IMR-90 (cell line): Measurements from ENCODE around the gene PRKCE. TPM values are rescaled to one million over a fixed set of nuclear protein-coding genes. Genes with fewer than 3 reads are reported as not detected.

ENCODE experiments used
- ATAC-seq: fragments of 200-7000 bp; cut with Tn5 transposase; 2 replicates; pipeline ENCODE4 v1.9.1; 2020; ENCODE audit warnings: low read depth, mild to moderate bottlenecking, moderate library complexity
- BruUV-seq: library from RNA; stranded (reverse); fragments of 400-500 nt; replicated peaks from 2 replicates; lab custom pipeline; 2021; lab: Mats Ljungman, UMichigan
- CTCF ChIA-PET: fragments of 300-600 bp; formaldehyde crosslinking; extraction: SDS; loops from one replicate; lab custom pipeline; 2021; ENCODE audit warnings: antibody characterized with exemption; lab: Yijun Ruan, JAX
- POLR2A ChIA-PET: fragments of 300-600 bp; sonication (Branson Sonifier 250); formaldehyde crosslinking; loops from one replicate; lab custom pipeline; 2022; ENCODE audit warnings: antibody characterized with exemption; ENCODE audit not compliant: unreplicated experiment; lab: Charles Lee
- DNase-seq: peaks from one replicate; pipeline ENCODE4 v3.0.0; 2013
- H2AFZ ChIP-seq: replicated peaks from 2 replicates; pipeline ENCODE3; 2013; ENCODE audit warnings: low read length, mild to moderate bottlenecking; ENCODE audit not compliant: poor library complexity
- H2AK5ac ChIP-seq: 2 replicates; pipeline ENCODE4 v1.6.1; 2013; ENCODE audit warnings: low read depth, low read length, inconsistent platforms
- H2AK9ac ChIP-seq: replicated peaks from 2 replicates; pipeline ENCODE3; 2013; ENCODE audit warnings: mild to moderate bottlenecking, low read depth, low read length, moderate library complexity; ENCODE audit not compliant: poor library complexity
- H2BK120ac ChIP-seq: 2 replicates; pipeline ENCODE4 v1.6.1; 2013; ENCODE audit warnings: low read depth, low read length, inconsistent platforms
- H2BK15ac ChIP-seq: 3 replicates; pipeline ENCODE4 v1.6.1; 2013; ENCODE audit warnings: low read depth, low read length, inconsistent platforms
- H2BK20ac ChIP-seq: 2 replicates; pipeline ENCODE4 v1.6.1; 2013; ENCODE audit warnings: low read depth, mild to moderate bottlenecking, inconsistent platforms, low read length, moderate library complexity
- H2BK5ac ChIP-seq: 2 replicates; pipeline ENCODE4 v1.6.1; 2013; ENCODE audit warnings: mild to moderate bottlenecking, low read depth, low read length, inconsistent platforms; ENCODE audit not compliant: poor library complexity, severe bottlenecking
- H3K14ac ChIP-seq: replicated peaks from 2 replicates; pipeline ENCODE4 v1.6.1; 2013; ENCODE audit warnings: low read depth, low read length, inconsistent platforms
- H3K18ac ChIP-seq: 2 replicates; pipeline ENCODE4 v1.6.1; 2013; ENCODE audit warnings: low read depth, low read length, control low read depth
- H3K23ac ChIP-seq: 2 replicates; pipeline ENCODE4 v1.6.1; 2013; ENCODE audit warnings: low read depth, low read length, inconsistent platforms
- H3K27ac ChIP-seq: 2 replicates; pipeline ENCODE4 v1.5.1; 2013; ENCODE audit warnings: mild to moderate bottlenecking, control low read depth, low read length; ENCODE audit not compliant: insufficient read depth
- H3K27me3 ChIP-seq: 2 replicates; pipeline ENCODE4 v1.6.1; 2013; ENCODE audit warnings: low read length; ENCODE audit not compliant: control insufficient read depth, insufficient read depth
- H3K36me3 ChIP-seq: 2 replicates; pipeline ENCODE4 v1.6.1; 2013; ENCODE audit warnings: low read length, mixed read lengths; ENCODE audit not compliant: control insufficient read depth, insufficient read depth
- H3K4ac ChIP-seq: 2 replicates; pipeline ENCODE4 v1.6.1; 2013; ENCODE audit warnings: low read depth, low read length, inconsistent platforms
- H3K4me1 ChIP-seq: 2 replicates; pipeline ENCODE4 v1.6.1; 2013; ENCODE audit warnings: low read length, mixed read lengths; ENCODE audit not compliant: control insufficient read depth, insufficient read depth
- H3K4me2 ChIP-seq: 2 replicates; pipeline ENCODE4 v1.6.1; 2013; ENCODE audit warnings: low read depth, mild to moderate bottlenecking, control low read depth, low read length, moderate library complexity
- H3K4me3 ChIP-seq: 2 replicates; pipeline ENCODE4 v1.5.1; 2013; ENCODE audit warnings: low read depth, mild to moderate bottlenecking, control low read depth, low read length, moderate library complexity; ENCODE audit not compliant: insufficient read depth
- H3K56ac ChIP-seq: 2 replicates; pipeline ENCODE4 v1.6.1; 2013; ENCODE audit warnings: low read length, inconsistent platforms; ENCODE audit not compliant: insufficient read depth; ENCODE audit errors: extremely low read depth
- H3K79me1 ChIP-seq, 2 experiments: 2 replicates each; pipeline ENCODE4 v1.6.1; 2013; ENCODE audit warnings: low read length in 2 of 2, inconsistent platforms in 1 of 2, low read depth in 1 of 2
- H3K9ac ChIP-seq: 2 replicates; pipeline ENCODE4 v1.6.1; 2013; ENCODE audit warnings: low read depth, low read length, control low read depth
- H3K9me1 ChIP-seq: 2 replicates; pipeline ENCODE4 v1.6.1; 2013; ENCODE audit warnings: low read length, inconsistent platforms; ENCODE audit not compliant: insufficient read depth
- H3K9me3 ChIP-seq: 2 replicates; pipeline ENCODE4 v1.6.1; 2013; ENCODE audit warnings: low read length; ENCODE audit not compliant: control insufficient read depth, insufficient read depth
- H4K20me1 ChIP-seq: 2 replicates; pipeline ENCODE4 v1.6.1; 2013; ENCODE audit warnings: low read length, inconsistent platforms; ENCODE audit not compliant: insufficient read depth
- H4K5ac ChIP-seq: 2 replicates; pipeline ENCODE4 v1.6.1; 2013; ENCODE audit warnings: mild to moderate bottlenecking, low read depth, low read length, control low read depth
- H4K8ac ChIP-seq, 2 experiments: 2 replicates each; pipeline ENCODE4 v1.6.1; 2013; ENCODE audit warnings: low read depth in 2 of 2, low read length in 2 of 2, control low read depth in 1 of 2, inconsistent platforms in 1 of 2
- H4K91ac ChIP-seq: 2 replicates; pipeline ENCODE4 v1.6.1; 2013; ENCODE audit warnings: low read depth, low read length, inconsistent platforms; ENCODE audit not compliant: insufficient read depth
- BHLHE40 ChIP-seq: fragments of 150-350 bp; IDR thresholded peaks from 2 replicates; pipeline ENCODE4 v1.6.1; 2016; ENCODE audit warnings: mild to moderate bottlenecking, low read depth, low read length
- CEBPB ChIP-seq: IDR thresholded peaks from 2 replicates; pipeline ENCODE4 v1.6.1; 2012; ENCODE audit warnings: low read depth, low read length, improper control_type of control experiment
- CHD1 ChIP-seq: IDR thresholded peaks from 2 replicates; pipeline ENCODE4 v1.6.1; 2012; ENCODE audit warnings: low read depth, low read length, improper control_type of control experiment
- CTCF ChIP-seq: conservative IDR thresholded peaks from 2 replicates; pipeline ENCODE4 v1.5.1; 2012; ENCODE audit warnings: mild to moderate bottlenecking, low read depth, low read length, improper control_type of control experiment
- MAZ ChIP-seq: IDR thresholded peaks from 2 replicates; pipeline ENCODE4 v1.6.1; 2012; ENCODE audit warnings: low read depth, mild to moderate bottlenecking, low read length, improper control_type of control experiment, moderate library complexity, borderline replicate concordance
- MXI1 ChIP-seq: IDR thresholded peaks from 2 replicates; pipeline ENCODE4 v1.6.1; 2012; ENCODE audit warnings: low read depth, mild to moderate bottlenecking, low read length, moderate library complexity, borderline replicate concordance
- NFE2L2 ChIP-seq: fragments of 150-350 bp; IDR thresholded peaks from 2 replicates; pipeline ENCODE4 v1.6.1; 2016; ENCODE audit warnings: low read depth, mild to moderate bottlenecking, low read length
- POLR2A ChIP-seq: IDR thresholded peaks from 2 replicates; pipeline ENCODE4 v1.6.1; 2012; ENCODE audit warnings: mild to moderate bottlenecking, low read depth, low read length
- RAD21 ChIP-seq: IDR thresholded peaks from 2 replicates; pipeline ENCODE4 v1.6.1; 2012; ENCODE audit warnings: low read length, improper control_type of control experiment
- RCOR1 ChIP-seq: IDR thresholded peaks from 2 replicates; pipeline ENCODE4 v1.6.1; 2012; ENCODE audit warnings: mild to moderate bottlenecking, low read length, improper control_type of control experiment; ENCODE audit not compliant: insufficient replicate concordance
- RFX5 ChIP-seq: IDR thresholded peaks from 2 replicates; pipeline ENCODE4 v1.8.0; 2012; ENCODE audit warnings: low read depth, mild to moderate bottlenecking, low read length, moderate library complexity
- dilution Hi-C: fragments of 300-500 bp; cut with HindIII; formaldehyde crosslinking; loops from one replicate; pipeline ENCODE4 v1.14.3; 2018; ENCODE audit warnings: low sequenced_read_pairs; ENCODE audit not compliant: unreplicated experiment
- in situ Hi-C: fragments of 300-500 bp; cut with MboI; formaldehyde crosslinking; loops from 3 replicates; pipeline ENCODE4 v1.14.3; 2019; ENCODE audit warnings: low sequenced_read_pairs, inconsistent platforms, mixed read lengths
- intact Hi-C: fragments of 100-400 bp; cut with micrococcal nuclease; formaldehyde crosslinking; loops from 2 replicates; pipeline ENCODE4 v1.10.0; 2022
- polyA plus RNA-seq, 3 experiments: library from polyadenylated mRNA; depleted of rRNA; stranded (reverse); fragments of >200 nt; gene quantifications; 2 replicates each; pipeline ENCODE4 v1.2.3, GENCODE V29; 2012; ENCODE audit warnings: low replicate concordance in 1 of 3
- total RNA-seq: library from RNA; depleted of rRNA; stranded (reverse); fragments of >200 nt; gene quantifications from 2 replicates; pipeline ENCODE4 v1.2.3, GENCODE V29; 2012

Gene PRKCE
- total and polyA plus RNA-seq, 2 of the 4 experiments (the other 2 are of a cell fraction) = 8.1 to 32.4 TPM

- no TSS peak for BruUV-seq
- Histone ChIP-seq H4K20me1 (0 out of 2 replicates have a peak, but pooled peaks cover 11% of the 10 kb centered on the region), H3K23ac (no peak overlapping the region), H3K4me1 (no peaks in the 10 kb centered on the region), H3K36me3 (no peaks in the 10 kb centered on the region), H2BK20ac (no peak overlapping the region), H2BK120ac (no peak overlapping the region), H2BK15ac (no peak overlapping the region), H3K9me3 (no peaks in the 10 kb centered on the region), H3K56ac (no peak overlapping the region), H2BK5ac (no peak overlapping the region), H3K27ac (no peak overlapping the region), H3K27me3 (no peaks in the 10 kb centered on the region), H3K4me2 (no peak overlapping the region), H2AK9ac (no peak overlapping the region), H3K9me1 (peaks cover 16% of the 10 kb centered on the region), H2AK5ac (no peak overlapping the region), H3K9ac (no peak overlapping the region), H4K91ac (no peak overlapping the region), H4K5ac (no peak overlapping the region), H4K8ac (no peak overlapping the region), H3K4me3 (no peak overlapping the region), H3K79me1 (peaks cover 4 to 14% of the 10 kb centered on the region in 2 experiments; a peak in 3 of 4 replicates), H2AFZ (no peak overlapping the region), H3K4ac (no peak overlapping the region), H3K18ac (no peak overlapping the region), H3K14ac (no peak overlapping the region)
- ATAC-seq (no peak), DNase-seq (no peak)
- dilution Hi-C loops = no loop called here
- intact Hi-C loops = no loop called here
- CTCF ChIA-PET = no interaction called here
- POLR2A ChIA-PET = no interaction called here
- in situ Hi-C loops = no loop called here
- TF ChIP-seq POLR2A = no peak
- TF ChIP-seq RAD21 = no peak
- TF ChIP-seq MXI1 = no peak
- TF ChIP-seq RCOR1 = no peak
- no peak for TF ChIP-seq CTCF
- no peak for TF ChIP-seq BHLHE40
- no peak for TF ChIP-seq NFE2L2
- TF ChIP-seq CHD1 = no peak
- no peak for TF ChIP-seq RFX5
- TF ChIP-seq MAZ = no peak
- no peak for TF ChIP-seq CEBPB
Observed at GRCh38 chr2:45716915-45717314, 65.4 kb downstream of the PRKCE start.
